ENCODE measurements around the gene SEMA4G. TPM values are rescaled to one million over a fixed set of nuclear protein-coding genes. Genes with fewer than 3 reads are reported as not detected.
A peak's percentile ranks its signal among the peaks of the same experiment; 100 is the strongest.

Gene SEMA4G
- total RNA-seq, 4 donors from 2014 or later, result 0.44 to 4.1 (median 1.3) TPM

DNA sequence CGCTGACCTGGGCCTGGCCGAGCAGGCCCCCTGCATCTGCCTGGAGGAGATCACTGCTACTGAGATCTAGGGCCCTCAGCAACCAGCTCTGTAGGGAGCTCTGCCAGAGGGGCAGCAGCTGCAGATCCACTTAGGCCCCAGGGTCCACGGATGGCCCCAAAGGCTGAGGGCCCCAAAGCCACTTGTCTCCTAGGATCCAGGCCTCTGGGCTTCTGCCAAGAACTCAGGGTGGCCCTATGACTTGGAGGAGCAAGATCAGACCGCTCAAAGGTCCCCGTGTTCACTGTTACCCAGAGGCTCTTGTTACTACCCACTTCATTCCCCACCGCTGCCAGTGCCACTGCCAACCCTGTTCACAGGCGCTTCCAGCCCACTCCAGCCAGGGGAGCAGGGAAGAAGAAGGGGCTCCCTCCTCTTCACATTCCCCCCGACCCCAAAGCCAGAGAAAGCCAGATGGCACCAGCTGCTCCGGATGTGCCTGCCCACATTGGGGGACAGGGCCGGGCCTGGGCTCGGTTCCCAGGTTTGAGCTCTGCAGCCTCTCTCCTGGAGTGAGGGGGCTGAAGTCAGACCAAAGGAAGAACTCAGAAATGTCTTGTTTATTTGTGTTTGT is 37.9 kb downstream of the SEMA4G start:
- 68 to 83% methylated on average over 5 of the region's 11 CpGs for WGBS, 2 donors
- peaks cover 2 to 53% (median 6%) of the 10 kb centered on the region in 3 donors for H3K4me1 ChIP-seq
- intact Hi-C loops (cut with DNase I), result no loop called here
- H3K36me3 ChIP-seq, result peaks cover 10 to 53% (median 34%) of the 10 kb centered on the region in 3 donors
- no peak overlapping the region for H3K4me3 ChIP-seq
- no peaks in the 10 kb centered on the region for H3K9me3 ChIP-seq
- TF ChIP-seq, protein P1, sequence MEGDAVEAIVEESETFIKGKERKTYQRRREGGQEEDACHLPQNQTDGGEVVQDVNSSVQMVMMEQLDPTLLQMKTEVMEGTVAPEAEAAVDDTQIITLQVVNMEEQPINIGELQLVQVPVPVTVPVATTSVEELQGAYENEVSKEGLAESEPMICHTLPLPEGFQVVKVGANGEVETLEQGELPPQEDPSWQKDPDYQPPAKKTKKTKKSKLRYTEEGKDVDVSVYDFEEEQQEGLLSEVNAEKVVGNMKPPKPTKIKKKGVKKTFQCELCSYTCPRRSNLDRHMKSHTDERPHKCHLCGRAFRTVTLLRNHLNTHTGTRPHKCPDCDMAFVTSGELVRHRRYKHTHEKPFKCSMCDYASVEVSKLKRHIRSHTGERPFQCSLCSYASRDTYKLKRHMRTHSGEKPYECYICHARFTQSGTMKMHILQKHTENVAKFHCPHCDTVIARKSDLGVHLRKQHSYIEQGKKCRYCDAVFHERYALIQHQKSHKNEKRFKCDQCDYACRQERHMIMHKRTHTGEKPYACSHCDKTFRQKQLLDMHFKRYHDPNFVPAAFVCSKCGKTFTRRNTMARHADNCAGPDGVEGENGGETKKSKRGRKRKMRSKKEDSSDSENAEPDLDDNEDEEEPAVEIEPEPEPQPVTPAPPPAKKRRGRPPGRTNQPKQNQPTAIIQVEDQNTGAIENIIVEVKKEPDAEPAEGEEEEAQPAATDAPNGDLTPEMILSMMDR (IDR thresholded peaks at IDR 0.05), result no peak
- no peak for TF ChIP-seq POLR2A (IDR thresholded peaks at IDR 0.05)
- no peak for DNase-seq
- H3K27ac ChIP-seq, result peak overlapping the region in 3 of 4 donors; percentile 28 to 53 (median 43)
- H3K27me3 ChIP-seq, result no peaks in the 10 kb centered on the region

DNA sequence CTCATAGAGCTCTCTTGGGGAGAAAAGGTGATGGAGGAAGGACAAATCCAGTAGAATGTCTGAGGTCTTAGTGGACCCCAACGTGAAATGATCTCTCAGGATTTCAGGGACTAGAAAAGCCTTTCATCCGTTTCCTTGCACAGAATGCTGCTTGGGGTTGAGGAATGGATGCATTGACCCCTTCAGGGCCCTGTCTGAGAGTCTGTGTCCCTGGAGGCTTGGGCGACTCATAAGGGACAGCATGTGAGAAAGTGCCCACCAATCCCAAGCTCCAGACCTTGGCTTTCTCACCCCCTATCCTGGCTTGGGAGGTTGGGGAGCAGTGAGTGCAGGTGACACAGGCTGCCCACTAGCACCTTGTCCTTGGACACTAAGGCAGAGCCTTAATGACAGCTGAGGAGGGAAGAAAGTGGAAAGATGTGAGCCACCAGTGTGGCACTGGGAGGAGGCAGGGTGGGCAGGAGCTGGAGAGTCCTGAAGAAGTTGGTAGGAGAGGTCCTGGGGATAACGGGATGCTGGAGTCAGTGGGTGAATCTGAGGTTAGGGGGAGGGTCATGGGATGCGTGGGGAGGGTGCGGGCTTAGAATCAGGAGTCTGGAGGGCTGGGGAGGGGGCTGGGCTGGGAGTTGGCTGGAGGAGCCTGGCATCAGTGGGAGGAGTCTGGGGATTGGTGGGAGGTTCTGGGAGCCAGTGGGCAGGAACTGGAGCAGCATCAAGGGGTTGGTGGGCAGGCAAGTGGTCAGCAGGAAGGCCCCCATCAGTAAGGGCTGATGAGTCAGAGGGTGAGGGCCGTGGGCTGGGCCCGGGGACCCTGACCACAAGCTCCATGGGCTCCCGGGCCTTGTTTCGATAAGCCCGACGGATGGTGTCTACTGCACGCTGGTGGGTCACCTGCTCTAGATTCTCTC is 38.9 kb downstream of the SEMA4G start:
- H3K36me3 ChIP-seq, result peaks cover 10 to 43% (median 27%) of the 10 kb centered on the region in 3 donors
- no peaks in the 10 kb centered on the region for H3K27me3 ChIP-seq
- peak overlapping the region in 3 of 4 donors; percentile 2 to 42 (median 2) for H3K27ac ChIP-seq
- no peak overlapping the region for H3K4me3 ChIP-seq
- H3K4me1 ChIP-seq, result peaks cover 3 to 53% (median 7%) of the 10 kb centered on the region in 3 donors
- no peak for TF ChIP-seq POLR2A (IDR thresholded peaks at IDR 0.05)
- TF ChIP-seq, protein P1 (IDR thresholded peaks at IDR 0.05), result no peak
- no peaks in the 10 kb centered on the region for H3K9me3 ChIP-seq
- 59 to 64% methylated on average over 8 to 10 of the region's 13 CpGs for WGBS, 2 donors
- intact Hi-C loops (cut with DNase I), result no loop called here
- no peak for DNase-seq

DNA sequence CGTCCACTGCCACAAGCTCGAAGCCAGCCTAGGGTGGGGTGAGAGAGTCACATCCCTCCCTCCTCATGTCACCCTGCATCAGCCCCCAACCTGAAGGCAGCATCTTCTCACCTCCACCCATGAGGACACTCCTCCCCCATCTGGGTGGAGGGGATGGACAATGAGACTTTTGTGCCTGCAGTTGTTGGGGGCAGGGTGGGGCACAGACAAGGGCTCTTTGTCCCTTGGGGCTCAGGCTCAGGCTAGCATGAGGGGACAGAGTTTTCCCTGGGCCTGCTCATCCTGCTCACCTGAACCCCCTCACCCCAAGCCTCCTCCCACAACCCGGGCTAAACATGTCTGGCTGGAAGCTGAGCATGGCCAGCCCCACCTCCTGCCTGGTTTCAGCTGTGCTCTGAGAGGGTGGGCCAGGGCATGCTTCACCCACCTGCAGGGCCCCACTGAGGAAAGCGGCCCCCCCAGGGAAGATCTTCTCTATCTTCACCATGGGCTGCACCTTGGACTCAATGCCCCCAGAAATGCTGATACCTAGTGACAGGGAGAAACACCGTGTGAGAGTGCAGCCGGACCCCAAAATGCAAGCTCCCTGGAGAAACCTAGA is 39.6 kb downstream of the SEMA4G start:
- H3K4me1 ChIP-seq, result peaks cover 8 to 53% (median 11%) of the 10 kb centered on the region in 3 donors
- 63 to 100% methylated on average over 3 to 4 of the region's 6 CpGs for WGBS, 2 donors

DNA sequence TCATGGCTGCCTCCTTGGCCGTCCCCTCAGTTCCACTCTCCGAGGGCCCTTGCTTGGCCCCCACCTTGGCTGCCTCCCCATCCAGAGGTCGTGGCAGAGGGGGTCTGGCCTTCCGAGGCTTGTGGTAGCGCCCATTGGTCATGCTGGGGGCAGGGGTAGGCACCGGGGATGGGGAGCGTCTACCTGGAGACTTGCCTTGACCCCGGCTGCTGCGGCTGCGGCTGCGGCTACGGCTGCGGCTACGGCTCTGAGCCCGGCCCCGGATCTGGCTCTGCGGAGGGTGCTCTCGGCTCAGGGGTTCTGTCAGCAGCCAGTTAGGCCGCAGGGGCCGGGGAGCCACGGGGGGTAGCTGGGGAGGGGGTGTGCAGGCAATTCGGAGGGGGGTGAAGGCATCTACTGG is 41.0 kb downstream of the SEMA4G start:
- Histone ChIP-seq H3K36me3 (peaks cover 0 to 22% (median 18%) of the 10 kb centered on the region in 3 donors), H3K27ac (no peak overlapping the region), H3K4me1 (peaks cover 8 to 56% (median 14%) of the 10 kb centered on the region in 3 donors), H3K27me3 (no peaks in the 10 kb centered on the region), H3K4me3 (no peak overlapping the region), H3K9me3 (no peaks in the 10 kb centered on the region)
- no peak for TF ChIP-seq POLR2A (IDR thresholded peaks at IDR 0.05)
- TF ChIP-seq, protein P1 (IDR thresholded peaks at IDR 0.05), result no peak
- DNase-seq, result no peak
- intact Hi-C loops (cut with DNase I), result no loop called here
- WGBS, 2 donors, result 87% methylated on average over 4 of the region's 22 CpGs; no CpG with 5 or more reads in 1 of the 2 donors

More for the DNA sequence above, 39.6 kb downstream of the SEMA4G start:
- Histone ChIP-seq H3K27me3 (no peaks in the 10 kb centered on the region), H3K4me3 (no peak overlapping the region), H3K27ac (peak overlapping the region in 1 of 4 donors; percentile 2), H3K9me3 (no peaks in the 10 kb centered on the region), H3K36me3 (peaks cover 3 to 36% (median 20%) of the 10 kb centered on the region in 3 donors)
- no peak for DNase-seq
- intact Hi-C loops (cut with DNase I), result no loop called here
- TF ChIP-seq, protein P1 (IDR thresholded peaks at IDR 0.05), result no peak
- TF ChIP-seq POLR2A (IDR thresholded peaks at IDR 0.05), result no peak

Measured in esophagus squamous epithelium (tissue), 5 donors.